Right lung (tissue), 10 donors: ENCODE data around the gene DLG3. TPM values are rescaled to one million over a fixed set of nuclear protein-coding genes. Genes with fewer than 3 reads are reported as not detected.
"Not testable (repeated sequence)": the region's sequence is repeated elsewhere in the genome, so short reads cannot be mapped to it uniquely, and the experiment has no call there.

Experiments used
- DNase-seq, 2 donors: peaks; one replicate each; pipeline ENCODE4 v3.0.0-alpha.2; 2013
- long read RNA-seq, 8 donors: transcript quantifications; one replicate each; lab custom pipeline, GENCODE V29; 2026
- polyA plus RNA-seq, 5 donors: library from polyadenylated mRNA; unstranded; fragments of 120-200 nt; gene quantifications; one replicate each; pipeline versions ENCODE4 v1.2.1 to v1.2.3, GENCODE V29; 2013; ENCODE audit warnings: inconsistent platforms in 1 of 5, low replicate concordance in 1 of 5; ENCODE audit not compliant: insufficient read length in 5 of 5, insufficient read depth in 1 of 5

The DLG3 gene
- polyA plus RNA-seq = 10 to 100 TPM; 42.3 to 56.3 (median 54.9) TPM
- long read RNA-seq, donor 1, full-length matches to known transcripts = 6 of 6 reads
- long read RNA-seq, donor 1, partial matches to known transcripts = 0 of 6 reads
- long read RNA-seq, donor 1, other reads (novel, unspliced or antisense) = 0 of 6 reads
- long read RNA-seq, donor 2, full-length matches to known transcripts = 2 of 2 reads
- long read RNA-seq, donor 2, partial matches to known transcripts = 0 of 2 reads
- long read RNA-seq, donor 2, other reads (novel, unspliced or antisense) = 0 of 2 reads
- long read RNA-seq, donor 3, full-length matches to known transcripts = 2 of 2 reads
- long read RNA-seq, donor 3, partial matches to known transcripts = 0 of 2 reads
- long read RNA-seq, donor 3, other reads (novel, unspliced or antisense) = 0 of 2 reads
- long read RNA-seq, donor 4, full-length matches to known transcripts = 1 of 1 reads
- long read RNA-seq, donor 4, partial matches to known transcripts = 0 of 1 reads
- long read RNA-seq, donor 4, other reads (novel, unspliced or antisense) = 0 of 1 reads
- long read RNA-seq, donor 5, full-length matches to known transcripts = 4 of 4 reads
- long read RNA-seq, donor 5, partial matches to known transcripts = 0 of 4 reads
- long read RNA-seq, donor 5, other reads (novel, unspliced or antisense) = 0 of 4 reads
- long read RNA-seq, donor 6, full-length matches to known transcripts = 8 of 62 reads
- long read RNA-seq, donor 6, partial matches to known transcripts = 54 of 62 reads
- long read RNA-seq, donor 6, other reads (novel, unspliced or antisense) = 0 of 62 reads
- long read RNA-seq, donor 7, full-length matches to known transcripts = 1 of 1 reads
- long read RNA-seq, donor 7, partial matches to known transcripts = 0 of 1 reads
- long read RNA-seq, donor 7, other reads (novel, unspliced or antisense) = 0 of 1 reads
- long read RNA-seq, donor 8, full-length matches to known transcripts = 1 of 1 reads
- long read RNA-seq, donor 8, partial matches to known transcripts = 0 of 1 reads
- long read RNA-seq, donor 8, other reads (novel, unspliced or antisense) = 0 of 1 reads

DNA sequence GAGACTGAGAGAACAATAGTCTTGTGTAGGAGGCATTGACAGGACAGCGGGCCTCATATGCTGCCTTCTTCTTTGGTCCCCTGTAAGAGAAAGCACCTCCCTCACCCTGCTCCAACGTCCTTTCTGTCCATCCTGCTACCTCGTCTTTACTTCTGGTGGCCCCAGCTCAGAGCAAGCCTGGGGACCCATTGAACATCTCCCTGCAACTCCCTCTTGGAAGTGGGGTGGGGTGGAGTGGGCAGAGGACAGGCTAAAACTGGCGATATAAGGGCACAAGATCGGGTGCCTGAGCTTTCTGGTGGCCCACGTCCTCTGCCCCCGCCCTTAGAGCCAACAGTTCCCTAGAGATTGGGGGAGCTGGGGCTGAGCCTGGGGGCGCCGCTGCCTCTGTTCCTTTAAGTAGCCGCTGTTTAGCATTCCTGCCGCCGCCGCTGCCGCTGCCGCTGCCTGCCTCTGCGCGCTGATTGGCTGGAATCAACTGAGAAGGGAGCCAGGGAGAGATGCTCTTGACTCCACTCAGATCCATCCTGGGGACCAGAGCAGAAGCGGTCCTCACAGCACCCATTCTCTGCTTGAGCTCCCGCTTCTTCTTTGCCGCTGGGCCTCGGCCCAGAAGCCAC lies at the start of gene DLG3:
Gene DLG3 (plus strand): TSS at position 510 of the 620 bp plus-strand sequence. CDS start 367 bp downstream, outside the sequence.
- no peak for DNase-seq

- peak in 1 of 2 donors; percentile 12 for DNase-seq
These were observed 45.7 kb upstream of the DLG3 start for GRCh38 chrX:70398899-70399298.

DNA sequence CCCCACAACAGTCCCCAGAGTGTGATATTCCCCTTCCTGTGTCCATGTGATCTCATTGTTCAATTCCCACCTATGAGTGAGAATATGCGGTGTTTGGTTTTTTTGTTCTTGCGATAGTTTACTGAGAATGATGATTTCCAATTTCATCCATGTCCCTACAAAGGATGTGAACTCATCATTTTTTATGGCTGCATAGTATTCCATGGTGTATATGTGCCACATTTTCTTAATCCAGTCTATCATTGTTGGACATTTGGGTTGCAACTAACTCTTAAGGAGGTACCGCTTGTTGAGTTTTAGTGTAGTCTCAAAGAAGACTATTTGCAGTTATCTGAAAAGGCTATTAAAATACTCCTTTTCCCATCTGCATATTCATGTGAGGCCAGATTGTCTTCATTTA lies 44.5 kb upstream of the DLG3 start:
- DNase-seq = not testable (repeated sequence)

GRCh38 chrX:70402721-70403120 lies 41.9 kb upstream of the DLG3 start:
- DNase-seq = no peak

- no peak for DNase-seq
These were observed 39.6 kb upstream of the DLG3 start for GRCh38 chrX:70405003-70405402.

GRCh38 chrX:70410921-70411320 lies 33.7 kb upstream of the DLG3 start:
- no peak for DNase-seq

DNA sequence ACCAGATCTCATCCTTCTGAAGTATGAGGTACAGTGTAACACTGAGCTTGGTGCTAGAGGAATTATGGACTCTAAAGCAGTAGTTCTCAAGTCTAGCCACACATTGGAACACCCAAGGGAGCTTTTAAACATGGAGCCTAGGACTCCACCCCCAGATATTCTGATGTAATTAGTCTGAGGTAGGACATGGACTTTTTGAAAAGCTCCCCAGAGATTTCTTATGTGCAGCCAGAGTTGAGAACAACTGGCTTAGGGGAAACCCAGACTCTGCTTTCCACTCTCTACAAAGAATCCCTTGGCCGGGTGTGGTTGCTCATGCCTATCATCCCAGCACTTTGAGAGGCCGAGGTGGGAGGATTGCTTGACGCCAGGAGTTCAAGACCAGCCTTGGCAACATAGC lies 33.2 kb upstream of the DLG3 start:
- no peak for DNase-seq

DNA sequence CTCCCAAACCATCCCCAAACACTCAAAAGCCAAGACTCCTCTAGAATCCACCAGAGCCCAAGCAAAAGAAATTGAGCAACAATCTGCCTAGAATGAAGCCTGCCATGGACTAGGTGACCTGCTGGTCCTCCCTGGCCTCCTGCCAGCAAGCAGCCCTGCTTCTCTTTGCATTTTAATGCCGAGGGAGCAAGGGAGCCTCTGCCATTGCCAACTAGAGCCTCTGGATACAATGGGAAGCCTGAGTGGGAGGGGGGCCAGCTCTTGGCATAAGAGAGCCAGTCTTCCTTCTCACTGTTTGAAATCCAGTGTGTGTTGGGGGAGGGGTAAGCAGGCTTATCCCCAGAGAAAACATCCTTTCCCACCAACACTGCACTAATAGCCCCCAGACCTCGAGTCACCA lies 23.0 kb upstream of the DLG3 start:
- no peak for DNase-seq

DNA sequence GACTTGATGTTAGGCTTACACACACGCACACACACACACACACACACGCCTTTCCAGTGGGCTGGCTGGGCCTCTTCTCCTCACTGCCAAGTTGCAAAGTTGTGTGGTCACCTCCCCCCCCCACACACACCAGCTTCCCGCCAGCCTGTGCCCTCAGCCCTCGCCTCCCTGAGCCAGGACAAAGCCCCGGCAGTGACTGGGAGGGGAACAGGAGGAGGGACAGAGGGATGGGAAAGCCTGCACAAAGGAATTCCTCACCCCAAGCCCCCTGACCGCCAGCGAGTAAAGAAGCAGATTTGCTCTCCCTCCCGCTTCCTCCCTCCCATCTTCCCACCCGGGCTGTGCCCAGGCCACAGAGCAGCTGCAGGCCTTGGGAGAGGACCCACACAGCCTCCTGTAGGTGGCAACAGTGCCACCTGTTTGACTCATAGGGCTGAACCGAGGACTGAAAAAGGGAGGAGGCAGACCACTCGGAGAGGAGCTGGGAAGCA lies 21.7 kb upstream of the DLG3 start, which contains the start of gene GDPD2:
Gene GDPD2 (plus strand): TSS at position 464 of the 491 bp plus-strand sequence. CDS start 1,671 bp downstream, outside the sequence.
- no peak for DNase-seq

GRCh38 chrX:70423936-70424675 lies 20.5 kb upstream of the DLG3 start:
- DNase-seq = no peak

GRCh38 chrX:70424801-70425200 lies 19.8 kb upstream of the DLG3 start:
- no peak for DNase-seq

GRCh38 chrX:70426286-70427278 lies 18.1 kb upstream of the DLG3 start:
- no peak for DNase-seq

- DNase-seq = no peak
These were observed 17.3 kb upstream of the DLG3 start for GRCh38 chrX:70427365-70427764.

DNA sequence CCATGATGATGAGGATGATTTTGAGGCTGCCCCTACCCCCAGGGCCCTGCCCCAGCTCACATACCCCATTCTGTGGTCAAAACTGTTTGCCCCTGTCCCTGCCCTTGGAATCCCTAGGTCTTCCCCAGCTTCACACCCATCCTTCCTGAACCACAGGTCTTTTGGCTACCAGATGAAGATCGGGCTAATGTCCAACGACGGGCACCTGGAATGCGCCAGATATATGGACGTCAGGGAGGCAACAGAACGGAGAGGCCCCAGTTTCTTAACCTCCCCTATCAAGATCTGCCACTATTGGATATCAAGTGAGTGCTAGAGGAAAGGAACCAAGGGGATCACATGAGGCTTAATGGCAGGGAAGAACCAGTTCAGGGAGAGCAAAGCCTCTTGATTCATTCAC lies 14.9 kb upstream of the DLG3 start:
- DNase-seq = no peak

DNA sequence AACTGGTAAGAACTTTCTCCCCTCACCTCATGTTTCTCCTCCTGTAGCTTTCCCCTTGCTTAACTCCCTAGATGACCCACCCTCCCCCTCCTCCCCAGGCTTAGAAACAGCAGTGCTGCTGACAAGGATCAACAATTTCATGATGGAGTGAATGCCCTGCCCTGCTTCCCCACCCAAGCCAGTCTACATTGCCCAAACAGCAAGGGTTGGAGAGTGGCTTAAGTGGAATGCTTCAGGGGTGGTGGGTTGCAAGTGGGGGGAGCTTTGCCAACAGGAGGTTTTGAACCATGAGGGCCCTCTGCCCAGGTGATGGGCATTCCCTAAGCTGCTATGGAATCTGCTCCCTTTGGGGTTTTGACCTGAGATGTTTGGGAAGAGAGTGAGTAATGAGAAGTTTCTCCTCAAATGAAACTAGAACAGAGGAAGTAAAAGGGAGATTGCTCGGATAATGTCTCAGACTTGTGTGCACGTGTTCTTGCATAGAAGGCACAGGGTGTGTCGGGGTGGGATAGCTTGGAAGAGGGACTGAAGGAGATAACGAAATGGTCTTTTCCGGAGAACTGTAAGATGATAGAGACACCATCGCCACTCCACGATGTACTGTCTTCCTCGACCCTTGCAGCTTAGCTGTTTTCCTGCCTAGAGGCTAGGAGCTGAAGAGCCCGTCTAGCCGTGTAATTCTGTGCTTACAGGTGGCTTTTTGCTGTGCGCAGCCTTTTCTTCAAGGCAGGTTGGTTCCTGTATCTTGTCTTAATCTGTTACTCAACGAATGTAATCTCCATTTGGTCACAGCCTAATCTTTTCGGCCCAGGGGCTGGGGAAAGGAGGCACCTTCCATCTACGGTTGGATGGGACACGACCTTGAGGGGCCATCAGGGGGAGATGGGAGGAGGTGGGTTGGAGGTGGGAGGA lies 11.4 kb upstream of the DLG3 start:
- no peak for DNase-seq

DNA sequence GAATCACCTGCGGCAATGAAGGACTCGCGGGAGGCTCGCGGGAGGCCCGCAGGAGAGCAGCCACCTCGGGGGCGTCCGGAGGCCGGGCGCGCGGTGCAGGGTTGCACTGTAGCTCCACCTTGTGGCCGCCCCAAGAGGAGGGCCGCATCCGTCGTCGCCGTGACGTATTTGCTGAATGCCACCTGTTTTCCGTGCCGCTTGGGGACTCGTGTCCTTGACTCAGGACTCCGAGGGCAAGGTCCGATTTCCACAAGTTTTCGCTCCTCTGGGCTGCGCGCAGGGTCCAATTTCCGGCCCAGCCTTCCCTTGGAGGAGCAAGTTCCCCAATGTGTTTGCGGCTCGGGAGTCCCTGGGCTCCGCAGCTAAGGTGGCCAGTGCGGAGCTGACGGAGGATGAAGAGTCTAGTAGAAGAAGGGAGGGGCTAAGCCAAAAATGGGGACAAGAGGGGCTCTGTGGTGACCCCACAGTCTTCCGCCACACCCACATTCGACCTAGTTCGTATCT lies 10.7 kb upstream of the DLG3 start:
- DNase-seq = peak; percentile 50 to 59

GRCh38 chrX:70434352-70434866 lies 10.2 kb upstream of the DLG3 start:
- DNase-seq = peak; percentile 71 to 73
